IgD-negative memory B cell (primary cell): ENCODE results near the gene ECT2L. TPM values are rescaled to one million over a fixed set of nuclear protein-coding genes. Genes with fewer than 3 reads are reported as not detected.
"Not testable (repeated sequence)": the region's sequence is repeated elsewhere in the genome, so short reads cannot be mapped to it uniquely, and the experiment has no call there.

ENCODE experiments used
- H3K27ac Mint-ChIP-seq, 3 donors: one replicate each; pipeline ENCODE4 v1.8.0; 2020 to 2022; ENCODE audit warnings: mild to moderate bottlenecking in 3 of 3, mixed read lengths in 3 of 3, moderate library complexity in 1 of 3
- H3K27me3 Mint-ChIP-seq: one replicate; pipeline ENCODE4 v1.8.0; 2021; ENCODE audit warnings: mixed read lengths
- H3K36me3 Mint-ChIP-seq: one replicate; pipeline ENCODE4 v1.8.0; 2020; ENCODE audit warnings: mild to moderate bottlenecking, mixed read lengths
- H3K4me1 Mint-ChIP-seq, 3 donors: one replicate each; pipeline ENCODE4 v1.8.0; 2020 to 2022; ENCODE audit warnings: mixed read lengths in 3 of 3, mild to moderate bottlenecking in 1 of 3
- H3K4me3 Mint-ChIP-seq, 4 donors: one replicate each; pipeline ENCODE4 v1.8.0; 2020 to 2022; ENCODE audit warnings: mild to moderate bottlenecking in 4 of 4, mixed read lengths in 4 of 4, moderate library complexity in 3 of 4
- H3K9me3 Mint-ChIP-seq, 3 donors: one replicate each; pipeline ENCODE4 v1.8.0; 2020 to 2021; ENCODE audit warnings: mixed read lengths in 3 of 3, mild to moderate bottlenecking in 1 of 3
- polyA plus RNA-seq: library from polyadenylated mRNA; unstranded; fragments of 300-500 nt; fragmentation: Illumina TruSeq; gene quantifications from one replicate; pipeline ENCODE4 v1.2.3, GENCODE V29; 2021

The ECT2L gene
- polyA plus RNA-seq, 1 donor from 2014 or later = 0.23 TPM

GRCh38 chr6:138912308-138912707 is 116.4 kb downstream of the ECT2L start:
- Mint-ChIP-seq H3K27ac (no peak overlapping the region), H3K4me1 (peaks cover 0 to 11% (median 6%) of the 10 kb centered on the region in 3 donors), H3K27me3 (no peaks in the 10 kb centered on the region), H3K4me3 (no peak overlapping the region), H3K9me3 (no peaks in the 10 kb centered on the region), H3K36me3 (peaks cover 21% of the 10 kb centered on the region)

DNA sequence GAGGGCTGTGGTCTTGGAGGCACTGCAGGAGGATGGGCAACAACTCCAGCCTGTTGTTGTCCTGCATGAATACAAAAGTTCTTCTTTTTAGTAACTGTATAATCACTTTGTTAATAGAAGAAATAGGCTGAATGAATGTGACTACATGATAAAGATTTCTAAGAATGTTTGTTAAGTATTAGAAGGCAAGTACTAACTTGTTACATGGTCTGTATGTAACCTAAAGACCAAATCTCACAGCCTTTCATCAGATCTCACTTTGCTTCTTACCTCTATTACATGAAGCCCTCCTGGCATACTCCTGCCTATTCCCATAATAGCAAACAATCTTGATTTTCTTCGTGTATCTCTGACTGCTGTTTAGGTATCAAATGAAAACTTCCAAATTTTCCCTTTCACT is 118.8 kb downstream of the ECT2L start:
- H3K27me3 Mint-ChIP-seq = no peaks in the 10 kb centered on the region
- peaks cover 15% of the 10 kb centered on the region for H3K36me3 Mint-ChIP-seq
- peaks cover 0 to 7% (median 2%) of the 10 kb centered on the region in 3 donors for H3K4me1 Mint-ChIP-seq
- no peaks in the 10 kb centered on the region for H3K9me3 Mint-ChIP-seq
- H3K4me3 Mint-ChIP-seq = no peak overlapping the region
- H3K27ac Mint-ChIP-seq = peak overlapping the region in 1 of 3 donors; percentile 11

DNA sequence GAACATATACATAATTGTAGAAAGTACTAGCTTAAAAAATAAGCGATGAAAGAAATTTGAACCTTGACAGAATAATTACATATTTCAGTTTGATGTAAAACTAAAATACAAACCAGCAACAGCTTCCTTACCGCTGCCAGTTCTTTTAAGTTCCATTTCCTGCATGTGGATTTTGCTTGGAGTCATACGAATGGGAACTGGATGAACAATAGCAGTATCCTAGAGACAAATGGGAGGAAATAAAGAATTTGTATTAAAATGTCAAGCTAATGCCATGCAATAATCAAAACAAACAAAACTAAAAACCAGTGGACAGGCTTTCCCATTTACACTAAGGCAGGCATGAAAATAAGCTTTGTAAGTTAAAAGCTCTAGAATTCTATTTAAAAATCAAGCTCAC is 125.0 kb downstream of the ECT2L start:
- Mint-ChIP-seq H3K36me3 (peaks cover 5% of the 10 kb centered on the region), H3K4me3 (no peak overlapping the region), H3K4me1 (no peaks in the 10 kb centered on the region)

GRCh38 chr6:138923561-138923960 is 127.7 kb downstream of the ECT2L start:
- no peaks in the 10 kb centered on the region for H3K4me1 Mint-ChIP-seq
- H3K27me3 Mint-ChIP-seq = no peaks in the 10 kb centered on the region
- no peaks in the 10 kb centered on the region for H3K9me3 Mint-ChIP-seq
- H3K4me3 Mint-ChIP-seq = no peak overlapping the region
- H3K36me3 Mint-ChIP-seq = peaks cover 7% of the 10 kb centered on the region
- no peak overlapping the region for H3K27ac Mint-ChIP-seq

More for the DNA sequence above, 125.0 kb downstream of the ECT2L start:
- Mint-ChIP-seq H3K9me3 (no peaks in the 10 kb centered on the region), H3K27me3 (no peaks in the 10 kb centered on the region), H3K27ac (no peak overlapping the region)

DNA sequence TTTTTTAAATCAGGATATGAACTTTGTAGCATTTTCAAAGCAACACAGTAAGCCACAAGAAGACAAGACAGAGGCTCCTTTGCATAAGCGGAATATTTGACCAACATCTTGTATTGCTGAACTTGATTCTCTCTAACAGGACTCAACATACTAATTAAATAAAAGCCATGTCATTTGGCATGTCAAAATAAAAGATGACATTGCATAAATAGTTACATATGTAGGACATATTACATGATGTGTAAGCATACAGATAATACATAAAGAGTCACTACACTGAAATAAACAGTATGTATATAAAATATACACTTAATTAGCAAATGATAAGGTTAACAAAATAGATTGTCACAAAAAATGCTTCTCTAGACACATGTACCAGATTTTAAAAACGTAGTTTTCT is 129.9 kb downstream of the ECT2L start:
- Mint-ChIP-seq H3K9me3 (no peaks in the 10 kb centered on the region), H3K27me3 (no peaks in the 10 kb centered on the region), H3K27ac (no peak overlapping the region), H3K4me1 (no peaks in the 10 kb centered on the region), H3K4me3 (no peak overlapping the region), H3K36me3 (peaks cover 6% of the 10 kb centered on the region)

GRCh38 chr6:138926579-138926978 is 130.7 kb downstream of the ECT2L start:
- H3K4me3 Mint-ChIP-seq = no peak overlapping the region
- H3K9me3 Mint-ChIP-seq = no peaks in the 10 kb centered on the region
- H3K36me3 Mint-ChIP-seq = peaks cover 6% of the 10 kb centered on the region
- H3K27me3 Mint-ChIP-seq = no peaks in the 10 kb centered on the region
- H3K4me1 Mint-ChIP-seq = peaks cover under 1 to 2% (median under 1%) of the 10 kb centered on the region in 3 donors
- no peak overlapping the region for H3K27ac Mint-ChIP-seq

GRCh38 chr6:138931660-138932059 is 135.8 kb downstream of the ECT2L start:
- Mint-ChIP-seq H3K27me3 (no peaks in the 10 kb centered on the region), H3K4me1 (peaks cover 6 to 10% (median 10%) of the 10 kb centered on the region in 3 donors), H3K9me3 (peaks cover 0 to under 1% (median 0%) of the 10 kb centered on the region in 3 donors), H3K27ac (peak overlapping the region in 2 of 3 donors; percentile 3 to 53), H3K36me3 (peaks cover 12% of the 10 kb centered on the region), H3K4me3 (no peak overlapping the region)

DNA sequence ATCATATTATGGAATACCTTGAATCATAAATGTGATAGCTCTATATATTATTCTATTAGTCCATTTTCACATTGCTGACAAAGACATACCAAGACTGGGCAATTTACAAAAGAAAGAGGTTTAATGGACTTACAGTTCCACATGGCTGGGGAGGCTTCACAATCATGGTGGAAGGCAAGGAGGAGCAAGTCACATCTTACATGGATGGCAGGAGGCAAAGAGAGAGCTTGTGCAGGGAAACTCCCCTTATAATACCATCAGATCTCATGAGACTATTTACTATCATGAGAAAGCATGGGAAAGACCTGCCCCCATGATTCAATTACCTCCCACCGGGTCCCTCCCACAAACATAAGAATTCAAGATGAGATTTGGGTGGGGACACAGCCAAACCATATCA is 141.0 kb downstream of the ECT2L start:
- H3K4me3 Mint-ChIP-seq, H3K9me3 Mint-ChIP-seq, H3K4me1 Mint-ChIP-seq, H3K27me3 Mint-ChIP-seq, H3K27ac Mint-ChIP-seq: not testable (repeated sequence)
- H3K36me3 Mint-ChIP-seq = peaks cover 27% of the 10 kb centered on the region

- Mint-ChIP-seq H3K9me3 (no peaks in the 10 kb centered on the region), H3K27ac (no peak overlapping the region), H3K27me3 (no peaks in the 10 kb centered on the region), H3K4me3 (no peak overlapping the region), H3K4me1 (peaks cover 2 to 14% (median 6%) of the 10 kb centered on the region in 3 donors), H3K36me3 (peaks cover 10% of the 10 kb centered on the region)
These were observed 147.3 kb downstream of the ECT2L start for GRCh38 chr6:138943089-138943625.

DNA sequence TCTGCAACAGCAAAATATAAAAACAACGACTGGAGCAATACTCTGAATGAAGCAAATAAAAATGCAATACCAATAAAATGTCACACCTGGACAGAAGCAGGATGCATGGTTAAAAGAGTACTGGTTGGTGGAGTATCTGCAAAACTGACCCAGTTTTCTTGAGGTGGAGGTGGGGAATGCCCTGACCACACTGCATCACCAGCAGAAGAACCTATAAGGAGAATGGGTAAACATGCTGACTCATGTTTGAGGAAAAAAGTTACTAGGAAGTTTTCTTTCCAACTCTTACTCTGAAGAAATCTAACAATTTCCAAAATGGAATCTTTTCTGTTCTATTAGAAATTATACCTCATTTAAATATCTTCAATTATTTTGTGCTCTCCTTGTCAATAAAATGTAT is 148.5 kb downstream of the ECT2L start:
- Mint-ChIP-seq H3K9me3 (no peaks in the 10 kb centered on the region), H3K27ac (no peak overlapping the region), H3K4me3 (no peak overlapping the region), H3K4me1 (peaks cover 7 to 22% (median 10%) of the 10 kb centered on the region in 3 donors), H3K27me3 (no peaks in the 10 kb centered on the region), H3K36me3 (peaks cover 6% of the 10 kb centered on the region)

- no peaks in the 10 kb centered on the region for H3K9me3 Mint-ChIP-seq
- no peaks in the 10 kb centered on the region for H3K27me3 Mint-ChIP-seq
- H3K36me3 Mint-ChIP-seq = peaks cover 6% of the 10 kb centered on the region
- H3K4me3 Mint-ChIP-seq = no peak overlapping the region
- H3K4me1 Mint-ChIP-seq = peaks cover 8 to 22% (median 10%) of the 10 kb centered on the region in 3 donors
- no peak overlapping the region for H3K27ac Mint-ChIP-seq
These were observed 149.5 kb downstream of the ECT2L start for GRCh38 chr6:138945354-138945753.

- Mint-ChIP-seq H3K4me3 (no peak overlapping the region), H3K27ac (no peak overlapping the region), H3K4me1 (peaks cover 11 to 35% (median 15%) of the 10 kb centered on the region in 3 donors), H3K36me3 (no peaks in the 10 kb centered on the region), H3K9me3 (no peaks in the 10 kb centered on the region), H3K27me3 (no peaks in the 10 kb centered on the region)
These were observed 152.1 kb downstream of the ECT2L start for GRCh38 chr6:138948004-138948403.

GRCh38 chr6:138948546-138949179 is 152.8 kb downstream of the ECT2L start:
- no peaks in the 10 kb centered on the region for H3K36me3 Mint-ChIP-seq
- no peak overlapping the region for H3K4me3 Mint-ChIP-seq
- peak overlapping the region in 1 of 3 donors; percentile 59 for H3K27ac Mint-ChIP-seq
- no peaks in the 10 kb centered on the region for H3K9me3 Mint-ChIP-seq
- H3K27me3 Mint-ChIP-seq = no peaks in the 10 kb centered on the region
- peaks cover 17 to 41% (median 20%) of the 10 kb centered on the region in 3 donors for H3K4me1 Mint-ChIP-seq

GRCh38 chr6:138953451-138953850 is 157.6 kb downstream of the ECT2L start:
- H3K27me3 Mint-ChIP-seq = no peaks in the 10 kb centered on the region
- peaks cover 0 to 5% (median 0%) of the 10 kb centered on the region in 3 donors for H3K9me3 Mint-ChIP-seq
- peaks cover 40 to 62% (median 45%) of the 10 kb centered on the region in 3 donors for H3K4me1 Mint-ChIP-seq
- no peak overlapping the region for H3K4me3 Mint-ChIP-seq
- no peak overlapping the region for H3K27ac Mint-ChIP-seq
- no peaks in the 10 kb centered on the region for H3K36me3 Mint-ChIP-seq
